GM21381 (cell line): Measurements from ENCODE around the gene HOXB2.
"Not testable (repeated sequence)": the region's sequence is repeated elsewhere in the genome, so short reads cannot be mapped to it uniquely, and the experiment has no call there.

Experiments
- ATAC-seq: cut with Tn5 transposase; IDR thresholded peaks from one replicate; pipeline ENCODE4 v1.9.1; 2021; ENCODE audit warnings: mild to moderate bottlenecking, moderate library complexity; ENCODE audit not compliant: unreplicated experiment

HOXB2 gene

GRCh38 chr17:48542114-48542656 is 2.7 kb downstream of the HOXB2 start:
- ATAC-seq, result no peak

- ATAC-seq, result no peak
These were observed 3.3 kb downstream of the HOXB2 start for GRCh38 chr17:48541577-48542113.

GRCh38 chr17:48541036-48541576 is 3.8 kb downstream of the HOXB2 start:
- no peak for ATAC-seq

- ATAC-seq, result no peak
These were observed 4.7 kb downstream of the HOXB2 start for GRCh38 chr17:48540213-48540612.

- no peak for ATAC-seq
These were observed 5.7 kb downstream of the HOXB2 start for GRCh38 chr17:48539177-48539576.

- no peak for ATAC-seq
These were observed 7.6 kb downstream of the HOXB2 start for GRCh38 chr17:48537316-48537715.

GRCh38 chr17:48535793-48536559 is 8.9 kb downstream of the HOXB2 start:
- ATAC-seq, result not testable (repeated sequence)

GRCh38 chr17:48532261-48532660 is 12.6 kb downstream of the HOXB2 start:
- ATAC-seq, result no peak

GRCh38 chr17:48530887-48531272 is 14.0 kb downstream of the HOXB2 start, which contains the start of gene HOXB1:
Gene HOXB1 (minus strand): TSS chr17:48531011. CDS start chr17:48530904, 107 bp downstream.
- ATAC-seq, result no peak

- no peak for ATAC-seq
These were observed 14.6 kb downstream of the HOXB2 start for GRCh38 chr17:48530208-48530886.

- ATAC-seq, result no peak
These were observed 15.3 kb downstream of the HOXB2 start for GRCh38 chr17:48529683-48530009.

- ATAC-seq, result no peak
These were observed 15.8 kb downstream of the HOXB2 start for GRCh38 chr17:48528936-48529682.

- no peak for ATAC-seq
These were observed 16.6 kb downstream of the HOXB2 start for GRCh38 chr17:48528153-48528935.

GRCh38 chr17:48527547-48527932 is 17.4 kb downstream of the HOXB2 start:
- no peak for ATAC-seq

GRCh38 chr17:48526608-48527546 is 18.0 kb downstream of the HOXB2 start:
- no peak for ATAC-seq

- ATAC-seq, result no peak
These were observed 21.9 kb downstream of the HOXB2 start for GRCh38 chr17:48523010-48523409.

- no peak for ATAC-seq
These were observed 22.8 kb downstream of the HOXB2 start for GRCh38 chr17:48522031-48522653.

- ATAC-seq, result no peak
These were observed 24.3 kb downstream of the HOXB2 start for GRCh38 chr17:48520631-48521079.

GRCh38 chr17:48519427-48519826 is 25.5 kb downstream of the HOXB2 start:
- no peak for ATAC-seq
